ENCODE measurements around the gene MDK.

GRCh38 chr11:46420513-46420912, 39.0 kb downstream of the MDK start:
- TF ChIP-seq, protein P1, sequence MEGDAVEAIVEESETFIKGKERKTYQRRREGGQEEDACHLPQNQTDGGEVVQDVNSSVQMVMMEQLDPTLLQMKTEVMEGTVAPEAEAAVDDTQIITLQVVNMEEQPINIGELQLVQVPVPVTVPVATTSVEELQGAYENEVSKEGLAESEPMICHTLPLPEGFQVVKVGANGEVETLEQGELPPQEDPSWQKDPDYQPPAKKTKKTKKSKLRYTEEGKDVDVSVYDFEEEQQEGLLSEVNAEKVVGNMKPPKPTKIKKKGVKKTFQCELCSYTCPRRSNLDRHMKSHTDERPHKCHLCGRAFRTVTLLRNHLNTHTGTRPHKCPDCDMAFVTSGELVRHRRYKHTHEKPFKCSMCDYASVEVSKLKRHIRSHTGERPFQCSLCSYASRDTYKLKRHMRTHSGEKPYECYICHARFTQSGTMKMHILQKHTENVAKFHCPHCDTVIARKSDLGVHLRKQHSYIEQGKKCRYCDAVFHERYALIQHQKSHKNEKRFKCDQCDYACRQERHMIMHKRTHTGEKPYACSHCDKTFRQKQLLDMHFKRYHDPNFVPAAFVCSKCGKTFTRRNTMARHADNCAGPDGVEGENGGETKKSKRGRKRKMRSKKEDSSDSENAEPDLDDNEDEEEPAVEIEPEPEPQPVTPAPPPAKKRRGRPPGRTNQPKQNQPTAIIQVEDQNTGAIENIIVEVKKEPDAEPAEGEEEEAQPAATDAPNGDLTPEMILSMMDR (conservative IDR thresholded peaks at IDR 0.05): no peak
- TF ChIP-seq EZH2 (IDR thresholded peaks at IDR 0.05; ENCODE audit: low read depth): no peak
